NK-92 (cell line): ENCODE measurements around the gene ZNRD2.
A peak's percentile ranks its signal among the peaks of the same experiment; 100 is the strongest.

Source experiments
- DNase-seq: peaks from one replicate; lab custom pipeline; 2025; ENCODE audit not compliant: unreplicated experiment; lab: John Stamatoyannopoulos, UW

ZNRD2 gene

GRCh38 chr11:65607614-65608426, 37.5 kb downstream of the ZNRD2 start:
- no peak for DNase-seq

- DNase-seq: no peak
Observed at GRCh38 chr11:65609229-65609628, 39.0 kb downstream of the ZNRD2 start.

GRCh38 chr11:65609665-65610064, 39.4 kb downstream of the ZNRD2 start:
- no peak for DNase-seq

GRCh38 chr11:65610404-65610803, 40.1 kb downstream of the ZNRD2 start:
- no peak for DNase-seq

GRCh38 chr11:65611028-65611757, 40.9 kb downstream of the ZNRD2 start:
- DNase-seq: no peak

- DNase-seq: no peak
Observed at GRCh38 chr11:65611758-65612603, 41.7 kb downstream of the ZNRD2 start.

- DNase-seq: no peak
Observed at GRCh38 chr11:65612691-65613090, 42.4 kb downstream of the ZNRD2 start.

GRCh38 chr11:65613091-65613928, 43.0 kb downstream of the ZNRD2 start:
- no peak for DNase-seq

- peak; percentile 99 for DNase-seq
Observed at GRCh38 chr11:65615229-65615949, 45.1 kb downstream of the ZNRD2 start, which contains the start of gene PCNX3. TSS of gene PCNX3 (plus strand) at chr11:65615776. CDS start at chr11:65616312, 536 bp downstream.

GRCh38 chr11:65615950-65616574, 45.8 kb downstream of the ZNRD2 start:
- no peak for DNase-seq

- no peak for DNase-seq
Observed at GRCh38 chr11:65616575-65617001, 46.3 kb downstream of the ZNRD2 start.

GRCh38 chr11:65617136-65617850, 47.0 kb downstream of the ZNRD2 start:
- no peak for DNase-seq

- no peak for DNase-seq
Observed at GRCh38 chr11:65617990-65618751, 47.9 kb downstream of the ZNRD2 start.

GRCh38 chr11:65618763-65619162, 48.5 kb downstream of the ZNRD2 start:
- no peak for DNase-seq

GRCh38 chr11:65619281-65619928, 49.1 kb downstream of the ZNRD2 start:
- no peak for DNase-seq

GRCh38 chr11:65620666-65621065, 50.4 kb downstream of the ZNRD2 start:
- no peak for DNase-seq

- DNase-seq: no peak
Observed at GRCh38 chr11:65621460-65621859, 51.2 kb downstream of the ZNRD2 start.
